K562 (cell line): ENCODE measurements around the gene ZEB2. TPM values are rescaled to one million over a fixed set of nuclear protein-coding genes. Genes with fewer than 3 reads are reported as not detected.

ENCODE experiments used
- ATF2 ChIP-seq: sonication (generic); formaldehyde crosslinking; IDR thresholded peaks from 2 replicates; pipeline ENCODE4 v1.8.1; 2022; ENCODE audit warnings: missing genetic modification reagents
- BRD4 ChIP-seq: fragments of 200-600 bp; sonication (generic); IDR thresholded peaks from 2 replicates; pipeline ENCODE4 v1.6.1; 2017; ENCODE audit warnings: inconsistent platforms
- FOSL1 ChIP-seq: fragments of 200-800 bp; sonication (Bioruptor generic); conservative IDR thresholded peaks from 2 replicates; pipeline ENCODE4 v1.6.1; 2016; ENCODE audit warnings: missing genetic modification characterization, missing compliant biosample characterization
- GABPA ChIP-seq: fragments of 200-800 bp; sonication (Bioruptor generic); conservative IDR thresholded peaks from 2 replicates; pipeline ENCODE4 v1.6.1; 2016; ENCODE audit warnings: low read depth, missing genetic modification characterization, missing compliant biosample characterization
- GTF2E2 ChIP-seq: fragments of 200-800 bp; sonication (Bioruptor generic); IDR thresholded peaks from 2 replicates; pipeline ENCODE4 v1.6.1; 2016; ENCODE audit warnings: missing genetic modification characterization, missing compliant biosample characterization
- HDAC1 ChIP-seq, 2 experiments: fragments of 450-650 bp; IDR thresholded peaks; 2 replicates each; pipeline ENCODE4 v1.6.1; 2016 to 2017; ENCODE audit warnings: inconsistent platforms in 1 of 2, mild to moderate bottlenecking in 1 of 2, moderate library complexity in 1 of 2
- IRF2 ChIP-seq: sonication (generic); formaldehyde crosslinking; IDR thresholded peaks from 2 replicates; pipeline ENCODE4 v1.8.1; 2022; ENCODE audit warnings: mild to moderate bottlenecking, missing genetic modification reagents
- IRF9 ChIP-seq: fragments of 450-650 bp; IDR thresholded peaks from 2 replicates; pipeline ENCODE4 v1.6.1; 2016; ENCODE audit warnings: missing biosample characterization, missing genetic modification characterization
- MXD1 ChIP-seq: fragments of 250-450 bp; sonication (Bioruptor Pico); IDR thresholded peaks from 2 replicates; pipeline ENCODE4 v1.8.0; 2021; ENCODE audit warnings: borderline replicate concordance, mild to moderate bottlenecking, moderate library complexity; ENCODE audit not compliant: poor library complexity, severe bottlenecking
- SMAD4 ChIP-seq: fragments of 250-450 bp; sonication (Bioruptor Pico); conservative IDR thresholded peaks from 2 replicates; pipeline ENCODE4 v1.8.0; 2021; ENCODE audit warnings: inconsistent platforms, mild to moderate bottlenecking, moderate library complexity
- TCF3 ChIP-seq: sonication (generic); formaldehyde crosslinking; IDR thresholded peaks from 2 replicates; pipeline ENCODE4 v1.4.0; 2020; ENCODE audit warnings: mild to moderate bottlenecking, missing genetic modification reagents
- TRIM24 ChIP-seq, 2 experiments: fragments of 450-650 bp; IDR thresholded peaks; 2 replicates each; pipeline ENCODE4 v1.6.1; 2016
- ZNF778 ChIP-seq: fragments of 450-650 bp; formaldehyde crosslinking; IDR thresholded peaks from 2 replicates; pipeline ENCODE4 v1.4.0; 2020; ENCODE audit warnings: mild to moderate bottlenecking, moderate library complexity
- polyA plus RNA-seq, 8 experiments: library from polyadenylated mRNA; depleted of rRNA in 4 of 8; stranded (reverse) in 5 of 8; unstranded in 3 of 8; fragments of >200 nt; fragmentation: Nextera tagmentation in 2 of 8; fragmentation: Illumina TruSeq in 1 of 8; extraction: Ambion mirVana in 2 of 8; extraction: Trizol in 1 of 8; gene quantifications; 2 replicates each; pipeline versions ENCODE4 v1.2.1 to v1.2.3, GENCODE V29; 2011 to 2014; ENCODE audit warnings: inconsistent platforms in 1 of 8, missing spikeins in 1 of 8
- total RNA-seq, 7 experiments: library from RNA; depleted of rRNA in 6 of 7; stranded (reverse); fragments of >200 nt in 6 of 7; fragmentation: Illumina TruSeq in 2 of 7; extraction: Trizol in 2 of 7; gene quantifications; 2 replicates each; pipeline versions ENCODE4 v1.2.1 to v1.2.3, GENCODE V29; 2011 to 2021; ENCODE audit warnings: low replicate concordance in 1 of 7
- TF ChIP-seq, protein P1 (sequence below), 2 experiments: fragments of 450-650 bp; IDR thresholded peaks; 2 replicates each; pipeline ENCODE4 v1.6.1; 2016; ENCODE audit warnings: mild to moderate bottlenecking in 2 of 2, borderline replicate concordance in 1 of 2, low read depth in 1 of 2, moderate library complexity in 1 of 2
- TF ChIP-seq, protein P2 (sequence below): fragments of 250-450 bp; sonication (Bioruptor Pico); IDR thresholded peaks from 2 replicates; pipeline ENCODE4 v1.8.0; 2022; ENCODE audit warnings: moderate library complexity, mild to moderate bottlenecking, inconsistent platforms

The ZEB2 gene
- total and polyA plus RNA-seq, 9 of the 15 experiments (the other 6 are each of a cell fraction or from before 2014, with no cell fraction given), result 15.1 to 113 (median 72.3) TPM

- TF ChIP-seq, protein P1, sequence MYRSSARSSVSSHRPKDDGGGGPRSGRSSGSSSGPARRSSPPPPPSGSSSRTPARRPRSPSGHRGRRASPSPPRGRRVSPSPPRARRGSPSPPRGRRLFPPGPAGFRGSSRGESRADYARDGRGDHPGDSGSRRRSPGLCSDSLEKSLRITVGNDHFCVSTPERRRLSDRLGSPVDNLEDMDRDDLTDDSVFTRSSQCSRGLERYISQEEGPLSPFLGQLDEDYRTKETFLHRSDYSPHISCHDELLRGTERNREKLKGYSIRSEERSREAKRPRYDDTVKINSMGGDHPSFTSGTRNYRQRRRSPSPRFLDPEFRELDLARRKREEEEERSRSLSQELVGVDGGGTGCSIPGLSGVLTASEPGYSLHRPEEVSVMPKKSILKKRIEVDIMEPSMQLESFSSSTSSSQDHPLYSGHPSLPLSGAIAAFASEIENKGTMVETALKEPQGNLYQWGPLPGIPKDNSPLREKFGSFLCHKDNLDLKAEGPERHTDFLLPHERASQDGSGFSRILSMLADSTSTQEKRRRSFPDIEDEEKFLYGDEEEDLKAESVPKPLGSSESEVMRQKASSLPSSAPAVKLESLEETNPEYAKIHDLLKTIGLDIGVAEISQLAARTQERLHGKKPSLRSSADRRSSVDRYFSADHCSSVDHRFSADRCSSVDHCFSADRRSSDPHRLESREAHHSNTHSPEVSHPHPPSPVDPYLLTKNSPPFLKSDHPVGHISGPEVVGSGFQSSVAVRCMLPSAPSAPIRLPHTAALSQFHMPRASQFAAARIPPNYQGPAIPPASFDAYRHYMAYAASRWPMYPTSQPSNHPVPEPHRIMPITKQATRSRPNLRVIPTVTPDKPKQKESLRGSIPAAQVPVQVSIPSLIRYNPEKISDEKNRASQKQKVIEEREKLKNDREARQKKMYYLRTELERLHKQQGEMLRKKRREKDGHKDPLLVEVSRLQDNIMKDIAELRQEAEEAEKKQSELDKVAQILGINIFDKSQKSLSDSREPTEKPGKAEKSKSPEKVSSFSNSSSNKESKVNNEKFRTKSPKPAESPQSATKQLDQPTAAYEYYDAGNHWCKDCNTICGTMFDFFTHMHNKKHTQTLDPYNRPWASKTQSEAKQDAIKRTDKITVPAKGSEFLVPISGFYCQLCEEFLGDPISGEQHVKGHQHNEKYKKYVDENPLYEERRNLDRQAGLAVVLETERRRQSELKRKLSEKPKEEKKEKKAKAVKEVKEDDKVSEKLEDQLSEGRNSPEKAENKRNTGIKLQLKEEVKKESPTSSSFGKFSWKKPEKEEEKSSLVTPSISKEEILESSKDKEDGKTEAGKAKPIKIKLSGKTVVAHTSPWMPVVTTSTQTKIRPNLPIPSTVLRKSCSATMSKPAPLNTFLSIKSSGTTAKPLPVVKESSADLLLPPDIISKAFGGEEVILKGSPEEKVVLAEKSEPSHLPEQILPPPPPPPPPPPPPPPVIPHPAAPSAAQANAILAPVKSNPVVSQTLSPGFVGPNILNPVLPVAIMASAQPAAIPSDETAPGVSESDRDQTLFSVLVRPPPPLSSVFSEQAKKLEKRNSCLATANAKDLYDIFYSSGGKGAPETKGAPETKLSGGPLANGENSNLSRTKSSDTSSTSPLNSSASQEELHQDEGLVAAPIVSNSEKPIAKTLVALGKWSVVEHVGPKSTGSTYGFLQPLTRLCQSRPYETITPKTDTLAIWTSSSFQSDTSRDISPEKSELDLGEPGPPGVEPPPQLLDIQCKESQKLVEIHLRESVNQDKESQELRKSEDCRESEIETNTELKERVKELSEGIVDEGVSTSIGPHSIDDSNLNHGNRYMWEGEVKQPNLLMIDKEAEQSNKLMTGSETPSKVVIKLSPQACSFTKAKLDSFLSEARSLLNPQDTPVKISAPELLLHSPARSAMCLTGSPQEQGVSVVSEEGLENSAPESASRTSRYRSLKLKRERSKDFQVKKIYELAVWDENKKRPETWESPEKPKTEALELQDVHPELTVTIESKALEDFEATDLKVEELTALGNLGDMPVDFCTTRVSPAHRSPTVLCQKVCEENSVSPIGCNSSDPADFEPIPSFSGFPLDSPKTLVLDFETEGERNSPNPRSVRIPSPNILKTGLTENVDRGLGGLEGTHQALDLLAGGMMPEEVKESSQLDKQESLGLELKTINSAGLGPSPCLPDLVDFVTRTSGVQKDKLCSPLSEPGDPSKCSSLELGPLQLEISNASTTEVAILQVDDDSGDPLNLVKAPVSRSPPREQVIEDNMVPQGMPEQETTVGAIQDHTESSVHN (IDR thresholded peaks at IDR 0.05; ENCODE audit: borderline replicate concordance in 1 of 2, low read depth in 1 of 2), result no peak
- no peak for TF ChIP-seq SMAD4 (CRISPR knock-in tag)
- peak in 1 of 2 experiments; percentile 44; a peak in 1 of 4 replicates for TF ChIP-seq TRIM24 (IDR thresholded peaks at IDR 0.05)
- TF ChIP-seq BRD4, result no peak
- peak; percentile 72 for TF ChIP-seq TCF3 (CRISPR knock-in tag)
- TF ChIP-seq FOSL1 (tag), result peak; percentile 76
- no peak for TF ChIP-seq ZNF778 (CRISPR knock-in tag)
- no peak for TF ChIP-seq ATF2 (CRISPR knock-in tag)
- peak; percentile 78 for TF ChIP-seq GTF2E2 (tag)
- no peak for TF ChIP-seq IRF9 (tag)
- TF ChIP-seq, protein P2, sequence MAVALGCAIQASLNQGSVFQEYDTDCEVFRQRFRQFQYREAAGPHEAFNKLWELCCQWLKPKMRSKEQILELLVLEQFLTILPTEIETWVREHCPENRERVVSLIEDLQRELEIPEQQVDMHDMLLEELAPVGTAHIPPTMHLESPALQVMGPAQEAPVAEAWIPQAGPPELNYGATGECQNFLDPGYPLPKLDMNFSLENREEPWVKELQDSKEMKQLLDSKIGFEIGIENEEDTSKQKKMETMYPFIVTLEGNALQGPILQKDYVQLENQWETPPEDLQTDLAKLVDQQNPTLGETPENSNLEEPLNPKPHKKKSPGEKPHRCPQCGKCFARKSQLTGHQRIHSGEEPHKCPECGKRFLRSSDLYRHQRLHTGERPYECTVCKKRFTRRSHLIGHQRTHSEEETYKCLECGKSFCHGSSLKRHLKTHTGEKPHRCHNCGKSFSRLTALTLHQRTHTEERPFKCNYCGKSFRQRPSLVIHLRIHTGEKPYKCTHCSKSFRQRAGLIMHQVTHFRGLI (CRISPR knock-in tag), result no peak
- TF ChIP-seq HDAC1 (IDR thresholded peaks at IDR 0.05), result no peak
- no peak for TF ChIP-seq MXD1
- TF ChIP-seq IRF2, result no peak
- no peak for TF ChIP-seq GABPA
Measured at GRCh38 chr2:144377914-144378313, 142.0 kb downstream of the ZEB2 start (continued).
